Activated CD4-positive, alpha-beta T cell treated with anti-CD3 and anti-CD28 coated beads, Interleukin-2, amount 50 U/mL, for 4 hours (primary cell): ENCODE measurements around the gene OCLN.
"Not testable (repeated sequence)": the region's sequence is repeated elsewhere in the genome, so short reads cannot be mapped to it uniquely, and the experiment has no call there.

Source experiments
- DNase-seq, 2 experiments: peaks; one replicate each; pipeline ENCODE4 v3.0.0-alpha.2; 2020

The OCLN gene, protein sequence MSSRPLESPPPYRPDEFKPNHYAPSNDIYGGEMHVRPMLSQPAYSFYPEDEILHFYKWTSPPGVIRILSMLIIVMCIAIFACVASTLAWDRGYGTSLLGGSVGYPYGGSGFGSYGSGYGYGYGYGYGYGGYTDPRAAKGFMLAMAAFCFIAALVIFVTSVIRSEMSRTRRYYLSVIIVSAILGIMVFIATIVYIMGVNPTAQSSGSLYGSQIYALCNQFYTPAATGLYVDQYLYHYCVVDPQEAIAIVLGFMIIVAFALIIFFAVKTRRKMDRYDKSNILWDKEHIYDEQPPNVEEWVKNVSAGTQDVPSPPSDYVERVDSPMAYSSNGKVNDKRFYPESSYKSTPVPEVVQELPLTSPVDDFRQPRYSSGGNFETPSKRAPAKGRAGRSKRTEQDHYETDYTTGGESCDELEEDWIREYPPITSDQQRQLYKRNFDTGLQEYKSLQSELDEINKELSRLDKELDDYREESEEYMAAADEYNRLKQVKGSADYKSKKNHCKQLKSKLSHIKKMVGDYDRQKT

DNA sequence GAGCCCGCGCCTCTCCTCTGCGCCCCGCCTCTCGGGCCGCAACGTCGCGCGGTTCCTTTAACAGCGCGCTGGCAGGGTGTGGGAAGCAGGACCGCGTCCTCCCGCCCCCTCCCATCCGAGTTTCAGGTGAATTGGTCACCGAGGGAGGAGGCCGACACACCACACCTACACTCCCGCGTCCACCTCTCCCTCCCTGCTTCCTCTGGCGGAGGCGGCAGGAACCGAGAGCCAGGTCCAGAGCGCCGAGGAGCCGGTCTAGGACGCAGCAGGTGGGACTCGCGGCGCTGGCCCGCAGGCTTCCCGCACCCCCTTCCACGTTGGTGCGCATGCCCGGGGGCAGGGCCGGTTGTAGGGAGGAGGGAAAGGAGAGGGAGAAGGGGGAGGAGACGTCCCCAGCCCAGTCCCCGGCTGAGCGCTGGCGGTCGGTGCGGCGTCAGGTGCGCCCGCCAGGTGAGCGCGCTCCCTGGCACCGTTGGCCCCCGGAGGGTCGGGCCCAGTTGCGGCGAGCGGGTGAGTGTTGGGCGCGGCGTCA, at the start of gene OCLN:
Gene OCLN (plus strand): TSS at position 400 of the 532 bp plus-strand sequence. CDS start 11,455 bp downstream, outside the sequence.
- no peak for DNase-seq

DNA sequence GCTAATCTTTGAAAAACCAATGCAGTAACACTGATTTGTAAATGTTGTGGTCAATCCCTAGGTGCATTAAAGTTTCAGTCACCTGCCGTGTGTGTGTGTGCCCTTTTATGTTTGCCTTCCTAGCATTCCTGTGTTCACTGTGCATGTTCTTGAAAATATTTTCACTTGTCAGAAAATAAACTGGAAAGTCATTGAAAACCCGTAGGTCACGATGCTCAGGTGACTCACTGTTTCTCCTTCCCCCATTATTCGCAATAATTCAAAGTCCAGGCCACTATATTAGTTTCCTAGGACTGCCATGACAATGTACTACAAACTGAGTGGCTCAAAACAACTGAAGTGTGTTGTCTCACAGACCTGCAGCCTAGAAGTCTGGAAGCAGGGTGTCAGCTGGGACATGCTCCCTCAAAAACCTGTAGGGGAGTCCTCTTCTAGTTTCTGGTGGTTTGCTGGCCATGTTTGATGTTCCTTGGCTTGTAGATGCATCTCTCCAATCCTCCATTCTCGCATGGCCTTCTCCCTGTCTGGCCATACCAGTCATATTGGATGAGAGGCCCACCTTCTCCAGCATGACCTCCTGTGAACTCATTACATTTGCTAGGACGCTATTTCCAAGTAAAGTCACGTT, 48.3 kb upstream of the OCLN start:
- no peak for DNase-seq

DNA sequence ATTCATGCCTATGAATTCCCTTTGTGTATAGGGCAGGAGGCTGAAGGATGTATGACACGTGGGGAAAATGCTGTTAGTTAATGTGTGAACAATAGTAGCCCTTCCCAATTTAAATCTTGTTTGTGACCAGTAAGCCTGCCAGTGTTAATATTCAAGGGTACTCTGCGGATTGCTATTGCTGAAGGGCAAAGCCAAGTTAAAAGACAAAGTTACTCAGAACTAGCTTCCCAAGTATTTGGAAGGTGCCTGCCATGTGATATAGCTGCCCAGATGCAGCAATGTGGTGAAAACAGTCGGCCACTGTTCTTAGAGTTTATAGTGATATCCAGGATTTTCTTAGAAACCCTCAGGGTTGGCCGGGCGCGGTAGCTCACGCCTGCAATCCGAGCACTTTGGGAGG, 43.1 kb upstream of the OCLN start:
- no peak for DNase-seq

DNA sequence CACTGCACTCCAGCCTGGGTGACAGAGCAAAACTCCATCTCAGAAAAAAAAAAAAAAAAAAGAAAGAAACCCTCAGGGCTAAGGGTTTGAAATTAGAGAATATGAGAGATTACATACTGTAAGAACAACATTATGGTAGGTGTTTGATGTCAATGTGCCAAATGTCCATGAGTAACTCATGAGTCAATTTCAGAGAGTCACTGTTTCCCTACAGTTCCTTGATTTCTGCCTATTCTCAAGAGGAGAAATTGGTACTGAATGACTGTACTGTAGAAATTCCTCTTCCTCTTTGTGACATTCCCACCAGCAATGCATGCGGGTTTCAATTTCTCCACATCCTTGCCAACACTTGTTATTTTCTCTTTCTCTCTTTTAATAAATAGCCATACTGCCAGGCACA, 42.5 kb upstream of the OCLN start:
- no peak for DNase-seq

DNA sequence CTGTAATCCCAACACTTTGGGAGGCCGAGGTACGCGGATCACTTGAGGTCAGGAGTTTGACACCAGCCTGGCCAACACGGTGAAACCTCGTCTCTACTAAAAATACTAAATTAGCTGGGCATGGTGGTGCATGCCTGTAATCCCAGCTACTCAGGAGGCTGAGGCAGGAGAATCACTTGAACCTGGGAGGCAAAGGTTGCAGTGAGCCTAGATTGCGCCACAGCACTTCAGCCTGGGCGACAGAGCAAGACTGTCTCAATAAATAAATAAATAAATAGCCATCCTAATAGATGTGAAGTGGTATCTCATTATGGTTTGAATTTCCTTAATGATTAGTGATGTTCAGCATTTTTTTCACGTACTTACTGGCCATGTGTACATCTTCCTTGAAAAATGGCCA, 42.1 kb upstream of the OCLN start:
- DNase-seq, result not testable (repeated sequence)

DNA sequence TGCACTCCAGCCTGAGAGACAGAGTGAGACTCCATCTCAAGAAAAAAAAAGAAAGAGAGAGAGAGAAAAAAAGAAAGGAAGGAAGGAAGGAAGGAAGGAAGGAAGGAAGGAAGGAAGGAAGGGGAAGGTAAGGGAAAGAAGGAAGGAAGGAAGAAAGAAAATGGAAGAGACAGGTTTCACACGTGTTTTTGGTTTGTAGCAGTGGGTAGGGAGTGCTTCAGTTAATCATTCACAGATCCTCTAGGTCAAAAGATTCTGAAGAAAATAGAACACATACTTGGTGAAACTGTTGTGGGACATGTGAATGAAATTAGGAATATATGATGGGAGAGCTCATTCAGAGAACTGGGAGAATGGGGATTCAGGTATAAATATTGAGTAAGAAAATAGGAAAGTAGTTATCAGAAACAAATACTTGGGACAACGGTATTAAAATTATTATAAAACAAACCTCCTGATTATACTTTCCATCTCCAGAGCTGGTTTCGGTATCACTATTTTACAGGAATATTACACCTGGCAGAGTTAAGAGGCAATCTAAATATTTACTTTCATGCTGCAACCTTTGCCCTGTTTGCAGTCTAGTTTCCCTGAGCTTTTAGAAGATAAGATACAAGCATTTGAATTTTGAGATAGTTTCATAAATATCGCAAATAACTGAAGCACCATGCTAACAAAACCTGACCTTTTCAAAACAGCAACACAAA, 40.5 kb upstream of the OCLN start:
- DNase-seq, result no peak

DNA sequence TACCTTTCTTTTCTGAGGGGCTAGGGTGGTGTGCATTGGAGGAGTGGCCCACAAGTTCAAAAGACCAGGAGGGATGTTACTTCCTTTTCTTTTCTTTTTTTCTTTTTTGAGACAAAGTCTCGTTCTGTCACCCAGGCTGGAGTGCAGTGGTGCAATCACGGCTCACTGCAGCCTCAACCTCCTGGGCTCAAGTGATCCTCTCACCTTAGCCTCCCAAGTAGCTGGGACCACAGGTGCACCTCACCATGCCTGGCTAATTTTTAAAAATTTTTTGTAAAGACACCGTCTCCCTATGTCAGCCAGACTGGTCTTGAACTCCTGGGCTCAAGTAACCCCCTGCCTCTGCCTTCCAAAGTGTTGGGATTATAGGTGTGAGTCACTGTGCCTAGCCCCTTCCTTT, 39.1 kb upstream of the OCLN start:
- DNase-seq, result not testable (repeated sequence)

DNA sequence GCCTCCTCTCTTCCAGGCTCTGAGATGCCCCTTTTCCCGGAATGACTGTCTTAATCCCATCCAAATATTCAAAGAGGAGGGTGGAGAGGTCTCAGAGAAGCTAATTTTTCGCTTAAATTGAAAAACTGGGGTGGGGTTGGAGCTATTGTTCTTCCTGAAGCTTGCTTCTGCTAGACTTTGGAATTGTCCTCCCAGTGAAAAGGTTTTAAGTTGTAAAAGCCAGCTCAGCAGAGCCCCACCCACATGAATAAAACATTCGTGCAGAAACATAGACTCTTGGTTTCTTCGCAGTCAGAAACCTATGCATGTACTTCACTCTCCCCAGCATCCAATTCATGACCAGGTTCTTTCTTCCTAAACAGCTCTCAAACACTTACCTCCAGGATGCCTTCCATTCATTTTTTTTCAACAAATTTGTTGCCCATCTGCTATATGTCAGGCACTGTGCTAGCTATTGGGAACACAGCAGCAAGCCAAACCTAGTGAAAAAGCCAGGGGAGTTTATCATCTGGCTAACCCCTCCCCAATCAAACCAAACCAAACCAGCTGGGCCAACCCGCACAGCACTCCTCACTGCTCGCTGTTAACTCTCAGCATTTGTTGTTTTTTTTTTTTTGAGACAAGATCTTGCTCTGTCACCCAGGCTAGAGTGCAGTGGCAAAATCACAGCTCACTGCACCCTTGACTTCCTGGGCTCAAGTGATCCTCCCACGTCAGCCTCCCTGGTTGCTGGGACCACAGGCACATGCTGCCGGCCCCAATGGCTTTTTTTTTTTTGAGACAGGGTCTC, 37.9 kb upstream of the OCLN start:
- DNase-seq, result no peak

DNA sequence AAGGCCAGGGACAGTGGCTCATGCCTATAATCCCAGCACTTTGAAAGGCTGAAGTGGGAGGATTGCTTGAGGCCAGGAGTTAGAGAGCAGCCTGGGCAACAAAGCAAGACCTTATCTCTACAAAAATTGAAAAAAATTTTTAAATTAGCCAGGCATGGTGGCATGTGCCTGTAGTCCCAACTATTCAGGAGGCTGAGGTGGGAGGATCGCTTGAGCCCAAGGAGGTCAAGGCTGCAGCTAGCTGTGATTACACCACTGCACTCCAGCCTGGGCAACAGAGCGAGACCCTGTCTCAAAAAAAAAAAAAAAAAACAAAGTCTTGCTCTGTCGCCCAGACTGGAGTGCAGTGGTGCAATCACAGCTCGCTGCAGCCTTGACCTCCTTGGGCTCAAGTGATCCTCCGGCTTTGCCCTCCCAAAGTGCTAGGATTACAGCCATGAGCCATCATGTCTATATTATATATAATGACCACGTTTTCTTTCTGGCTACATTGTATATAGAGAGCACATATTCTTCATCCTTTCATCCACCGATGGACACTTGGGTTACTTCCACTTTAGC, 37.1 kb upstream of the OCLN start:
- not testable (repeated sequence) for DNase-seq

DNA sequence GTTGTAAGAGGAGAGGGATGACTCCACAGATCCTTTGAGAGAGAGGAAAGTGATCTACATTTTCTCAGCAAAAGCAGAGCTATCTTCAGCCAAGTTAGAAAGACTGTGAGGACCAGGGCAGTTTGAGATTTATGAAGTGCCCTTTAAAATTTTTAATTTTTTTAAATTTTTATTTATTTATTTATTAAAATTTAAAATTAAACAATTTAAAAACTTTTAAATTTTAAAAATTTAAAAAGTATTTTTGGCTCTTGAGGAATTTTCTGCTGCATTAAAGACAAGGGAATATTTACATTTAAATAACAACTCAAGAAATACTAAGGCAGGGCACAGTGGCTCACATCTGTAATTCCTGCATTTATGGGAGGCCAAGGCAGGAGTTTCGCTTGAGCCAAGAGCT, 30.4 kb upstream of the OCLN start:
- no peak for DNase-seq

DNA sequence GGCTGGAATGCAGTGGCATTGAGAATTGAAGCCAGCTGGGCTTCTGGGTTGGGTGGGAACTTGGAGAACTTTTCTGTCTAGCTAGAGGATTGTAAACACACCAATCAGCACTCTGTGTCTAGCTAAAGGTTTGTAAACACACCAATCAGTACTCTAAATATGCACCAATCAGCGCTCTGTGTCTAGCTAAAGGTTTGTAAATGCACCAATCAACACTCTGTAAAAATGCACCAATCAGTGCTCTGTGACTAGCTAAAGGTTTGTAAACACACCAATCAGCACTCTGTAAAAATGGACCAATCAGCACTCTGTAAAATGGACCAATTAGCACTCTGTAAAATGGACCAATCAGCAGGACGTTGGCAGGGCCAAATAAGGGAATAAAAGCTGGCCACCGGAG, 26.2 kb upstream of the OCLN start:
- not testable (repeated sequence) for DNase-seq

DNA sequence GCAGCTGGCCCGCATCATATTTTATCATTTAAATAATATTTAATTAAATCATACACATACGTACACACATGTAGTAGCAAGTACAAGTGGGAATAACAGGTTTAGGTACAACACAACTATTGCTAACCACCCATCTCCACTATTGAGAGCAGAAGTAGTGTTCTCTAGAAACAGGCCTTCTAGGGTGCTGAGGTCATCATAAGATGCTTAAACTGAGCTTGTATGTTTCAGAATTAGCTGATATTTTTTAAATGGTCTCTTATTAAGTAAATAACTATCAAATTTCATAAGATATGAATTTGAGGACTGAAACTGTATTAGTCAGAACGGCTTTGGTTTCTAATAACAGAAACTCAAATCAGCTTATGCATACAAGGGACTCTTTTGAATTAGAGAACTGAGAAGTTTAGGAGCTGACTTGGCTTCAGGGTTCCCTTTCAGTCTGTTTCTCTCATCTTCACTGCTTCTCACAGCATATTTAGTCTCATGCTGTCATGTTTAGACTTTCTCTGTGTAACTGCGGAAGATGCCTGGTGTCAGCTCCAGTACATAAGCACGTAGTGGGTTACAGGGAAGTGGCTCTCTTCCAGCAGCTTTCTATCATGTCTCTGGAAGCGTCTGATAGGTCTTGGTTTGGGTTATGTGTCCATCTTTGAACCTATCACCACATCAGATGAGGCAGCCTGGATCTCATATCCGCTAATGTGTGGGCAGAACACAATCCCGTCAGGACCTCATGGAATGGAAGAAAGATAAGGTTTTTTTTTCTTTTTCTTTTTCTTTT, 25.0 kb upstream of the OCLN start:
- DNase-seq, result no peak

DNA sequence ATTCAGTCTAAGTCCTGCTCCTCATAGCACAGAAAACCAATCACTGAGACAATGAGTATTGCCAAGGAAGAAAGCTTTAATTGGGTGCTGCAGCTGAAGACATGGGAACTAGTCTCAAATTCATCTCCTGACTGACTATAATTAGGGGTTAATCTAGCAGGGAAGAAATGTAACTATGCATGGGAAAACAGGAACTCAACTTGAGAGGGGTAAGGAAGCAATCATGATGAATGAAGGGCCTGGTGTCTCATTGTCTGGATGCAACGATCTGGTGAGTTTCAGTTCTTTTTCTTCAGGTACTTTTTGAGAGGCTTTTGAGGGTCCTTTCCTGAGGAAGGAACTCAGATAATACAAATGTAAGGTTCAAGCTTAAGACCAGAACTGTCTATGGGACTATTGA, 24.0 kb upstream of the OCLN start:
- no peak for DNase-seq

DNA sequence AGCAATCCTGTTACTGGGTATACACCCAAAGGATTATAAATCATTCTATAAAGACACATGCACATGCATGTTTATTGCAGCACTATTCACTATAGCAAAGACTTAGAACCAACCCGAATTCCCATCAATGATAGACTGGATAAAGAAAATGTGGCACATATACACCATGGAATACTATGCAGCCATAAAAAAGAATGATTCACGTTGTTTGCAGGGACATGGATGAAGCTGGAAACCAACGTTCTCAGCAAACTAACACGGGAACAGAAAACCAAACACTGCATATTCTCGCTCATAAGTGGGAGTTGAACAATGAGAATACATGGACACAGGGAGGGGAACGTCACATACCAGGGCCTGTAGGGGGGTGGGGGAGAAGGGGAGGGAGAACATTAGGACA, 21.1 kb upstream of the OCLN start:
- DNase-seq, result not testable (repeated sequence)

DNA sequence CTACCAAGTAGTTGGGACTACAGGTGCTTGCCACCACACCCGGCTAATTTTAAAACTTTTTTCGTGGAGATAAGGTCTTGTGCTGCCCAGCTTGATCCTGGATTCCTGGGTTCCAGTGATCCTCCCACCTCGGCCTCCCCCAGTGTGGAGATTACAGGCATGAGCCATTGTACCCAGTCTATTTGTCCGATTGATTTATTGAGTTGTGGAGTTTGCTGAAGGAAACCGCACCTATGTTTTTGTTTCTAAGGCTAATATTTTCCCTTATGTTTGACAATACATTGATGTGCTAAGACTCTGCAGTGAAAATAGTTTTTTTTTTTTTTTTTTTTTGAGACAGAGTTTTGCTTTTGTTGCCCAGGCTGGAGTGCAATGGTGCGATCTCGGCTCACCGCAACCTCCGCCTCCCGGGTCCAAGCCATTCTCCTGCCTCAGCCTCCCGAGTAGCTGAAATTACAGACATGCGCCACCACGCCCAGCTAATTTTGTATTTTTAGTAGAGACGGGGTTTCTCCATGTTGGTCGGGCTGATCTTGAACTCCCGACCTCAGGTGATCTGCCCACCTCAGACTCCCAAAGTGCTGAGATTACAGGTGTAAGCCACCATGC, 20.0 kb upstream of the OCLN start:
- DNase-seq, result not testable (repeated sequence)

DNA sequence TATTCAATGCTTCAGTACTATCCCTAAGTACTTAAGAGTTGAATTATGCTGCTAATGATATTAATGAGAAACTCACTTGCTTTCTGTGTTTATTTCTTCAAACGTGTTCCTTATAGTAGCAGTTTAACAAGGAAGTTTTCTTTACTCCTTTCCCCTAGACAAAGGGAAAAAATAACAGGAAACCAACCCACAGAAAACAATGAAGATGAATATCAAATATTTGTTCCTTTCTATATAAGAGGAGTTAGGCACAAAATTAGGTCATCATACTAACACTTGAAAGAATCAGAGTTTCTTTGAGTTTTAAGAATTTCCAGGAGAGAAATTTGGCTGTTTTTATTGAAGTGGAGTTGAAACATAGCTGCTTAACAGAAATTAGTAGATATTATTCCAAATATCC, 15.4 kb upstream of the OCLN start:
- no peak for DNase-seq

DNA sequence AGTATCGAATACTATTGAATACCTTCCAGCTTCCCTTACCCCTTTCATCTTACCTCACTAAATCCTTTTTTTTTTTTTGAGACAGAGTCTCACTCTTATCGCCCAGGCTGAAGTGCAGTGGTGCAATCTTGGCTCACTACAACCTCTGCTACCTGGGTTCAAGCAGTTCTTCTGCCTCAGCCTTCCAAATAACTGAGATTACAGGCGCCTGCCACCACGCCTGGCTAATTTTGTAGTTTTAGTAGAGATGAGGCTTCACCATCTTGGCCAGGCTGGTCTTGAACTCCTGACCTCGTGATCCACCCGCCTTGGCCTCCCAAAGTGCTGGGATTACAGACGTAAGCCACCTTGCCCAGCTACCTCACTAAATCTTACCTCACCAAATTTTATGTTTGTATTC, 14.3 kb upstream of the OCLN start:
- DNase-seq, result not testable (repeated sequence)

DNA sequence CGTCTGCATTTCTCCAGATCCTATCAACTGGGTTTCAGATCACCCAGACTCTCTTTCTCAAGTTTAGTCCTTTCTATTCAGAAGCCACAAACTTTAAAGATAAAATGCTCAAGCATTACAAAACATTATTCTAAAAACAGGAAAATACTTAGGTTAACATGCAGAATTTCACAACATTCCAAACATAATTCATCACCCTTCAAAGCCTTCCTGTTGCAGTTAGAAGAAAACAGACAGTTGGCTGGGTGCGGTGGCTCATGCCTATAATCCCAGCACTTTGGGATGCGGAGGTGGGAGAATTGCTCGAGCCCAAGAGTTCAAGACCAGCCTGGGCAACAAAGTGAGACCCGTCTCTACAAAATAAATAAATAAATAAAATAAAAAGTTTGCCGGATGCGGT, 7.7 kb upstream of the OCLN start:
- DNase-seq, result no peak

DNA sequence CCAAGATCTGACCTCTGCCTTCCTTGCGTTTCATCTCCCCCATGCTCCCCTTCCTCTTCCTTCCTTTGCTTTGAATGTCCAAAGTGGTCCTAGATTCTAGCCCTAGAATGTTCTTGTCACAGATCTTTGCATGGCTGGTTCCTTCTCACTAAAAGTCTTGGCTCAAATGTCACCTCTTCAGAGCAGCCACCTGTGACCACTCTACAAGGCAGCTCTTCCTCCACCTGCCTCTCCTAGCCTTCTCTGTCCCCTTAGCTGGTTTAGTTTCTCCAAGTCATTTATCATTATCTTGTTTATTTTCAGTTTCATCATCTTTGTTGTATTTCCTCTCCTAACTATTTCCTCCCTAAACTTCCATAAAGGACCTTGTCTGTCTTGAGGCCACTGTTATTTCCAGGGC, 7.1 kb upstream of the OCLN start:
- no peak for DNase-seq

DNA sequence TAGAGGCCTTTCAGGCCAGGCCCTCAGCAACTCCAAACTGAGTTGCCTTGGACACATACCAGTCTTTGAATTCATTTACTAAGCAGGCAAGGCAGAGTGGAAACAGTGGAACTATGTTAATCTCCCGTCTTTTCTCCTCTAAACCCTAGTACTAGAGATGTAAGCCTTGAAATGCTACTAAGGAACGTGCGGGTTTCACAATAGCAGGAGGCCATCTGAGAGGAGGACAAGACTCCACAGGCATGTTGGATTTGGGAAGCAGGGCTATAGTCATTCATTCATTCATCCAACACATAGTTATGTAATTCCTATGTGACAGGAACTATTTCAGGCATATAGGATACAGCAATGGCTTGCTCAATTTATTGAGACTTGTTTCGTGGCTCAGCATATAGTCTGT, 3.3 kb upstream of the OCLN start:
- DNase-seq, result no peak

DNA sequence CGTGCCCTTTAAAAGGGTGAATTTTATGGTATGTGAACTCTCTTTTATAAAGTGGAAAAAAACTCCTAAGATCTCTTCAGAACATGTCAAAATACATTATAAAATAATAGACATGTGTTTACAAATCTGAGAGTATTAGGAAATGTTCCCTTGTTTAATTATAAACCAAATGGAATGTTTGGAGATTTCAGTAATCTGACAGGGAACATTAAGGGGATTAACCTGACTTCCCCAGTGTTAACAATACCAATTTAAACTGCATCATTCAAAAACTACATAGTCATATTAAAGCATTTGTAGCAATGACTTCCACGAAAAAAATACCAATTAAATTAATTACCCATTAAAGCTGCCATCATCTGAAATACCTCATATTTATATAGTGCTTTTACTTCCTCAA, 1.6 kb upstream of the OCLN start:
- DNase-seq, result no peak
